ENCODE measurements around the gene USP9Y. TPM values are rescaled to one million over a fixed set of nuclear protein-coding genes. Genes with fewer than 3 reads are reported as not detected.

USP9Y gene
- total and polyA plus RNA-seq, 10 of the 15 experiments (the other 5 are each of a cell fraction or from before 2014, with no cell fraction given), result 0.08 TPM; not detected in 9

DNA sequence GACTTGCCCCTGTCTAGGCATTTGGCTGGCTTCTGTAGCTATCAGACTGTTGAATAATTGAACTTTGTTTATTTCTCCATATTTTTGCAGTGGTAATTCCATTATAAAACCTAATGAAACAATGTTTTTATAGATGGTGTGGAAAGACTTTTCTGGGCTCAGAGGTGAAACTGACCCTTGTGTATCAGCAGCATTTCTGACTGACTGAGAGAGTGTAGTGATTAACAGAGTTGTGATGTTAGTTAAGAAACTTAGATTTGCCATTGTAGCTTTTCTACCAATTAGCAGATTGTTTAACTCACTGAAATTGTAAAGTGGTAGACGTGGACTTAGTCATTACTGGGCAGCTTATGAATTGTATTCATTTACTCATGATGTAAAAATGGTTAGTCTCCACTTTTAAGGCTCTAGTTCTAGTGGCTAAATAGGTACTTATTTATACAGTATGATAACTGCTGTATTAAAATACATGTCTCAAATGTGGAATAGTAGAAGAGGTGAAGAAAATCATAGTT lies at the start of gene USP9Y (continued):
- TF ChIP-seq, protein P1, sequence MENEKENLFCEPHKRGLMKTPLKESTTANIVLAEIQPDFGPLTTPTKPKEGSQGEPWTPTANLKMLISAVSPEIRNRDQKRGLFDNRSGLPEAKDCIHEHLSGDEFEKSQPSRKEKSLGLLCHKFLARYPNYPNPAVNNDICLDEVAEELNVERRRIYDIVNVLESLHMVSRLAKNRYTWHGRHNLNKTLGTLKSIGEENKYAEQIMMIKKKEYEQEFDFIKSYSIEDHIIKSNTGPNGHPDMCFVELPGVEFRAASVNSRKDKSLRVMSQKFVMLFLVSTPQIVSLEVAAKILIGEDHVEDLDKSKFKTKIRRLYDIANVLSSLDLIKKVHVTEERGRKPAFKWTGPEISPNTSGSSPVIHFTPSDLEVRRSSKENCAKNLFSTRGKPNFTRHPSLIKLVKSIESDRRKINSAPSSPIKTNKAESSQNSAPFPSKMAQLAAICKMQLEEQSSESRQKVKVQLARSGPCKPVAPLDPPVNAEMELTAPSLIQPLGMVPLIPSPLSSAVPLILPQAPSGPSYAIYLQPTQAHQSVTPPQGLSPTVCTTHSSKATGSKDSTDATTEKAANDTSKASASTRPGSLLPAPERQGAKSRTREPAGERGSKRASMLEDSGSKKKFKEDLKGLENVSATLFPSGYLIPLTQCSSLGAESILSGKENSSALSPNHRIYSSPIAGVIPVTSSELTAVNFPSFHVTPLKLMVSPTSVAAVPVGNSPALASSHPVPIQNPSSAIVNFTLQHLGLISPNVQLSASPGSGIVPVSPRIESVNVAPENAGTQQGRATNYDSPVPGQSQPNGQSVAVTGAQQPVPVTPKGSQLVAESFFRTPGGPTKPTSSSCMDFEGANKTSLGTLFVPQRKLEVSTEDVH (IDR thresholded peaks at IDR 0.05; ENCODE audit: low read depth, partially characterized antibody), result no peak
- TF ChIP-seq EED (IDR thresholded peaks at IDR 0.05; ENCODE audit: low read depth) (no peak), ASH2L (IDR thresholded peaks at IDR 0.05; ENCODE audit: borderline replicate concordance, low read depth) (no peak), MEF2A (IDR thresholded peaks at IDR 0.05; ENCODE audit: insufficient read depth, low read depth, low read length) (no peak)
- TF ChIP-seq, protein P2, sequence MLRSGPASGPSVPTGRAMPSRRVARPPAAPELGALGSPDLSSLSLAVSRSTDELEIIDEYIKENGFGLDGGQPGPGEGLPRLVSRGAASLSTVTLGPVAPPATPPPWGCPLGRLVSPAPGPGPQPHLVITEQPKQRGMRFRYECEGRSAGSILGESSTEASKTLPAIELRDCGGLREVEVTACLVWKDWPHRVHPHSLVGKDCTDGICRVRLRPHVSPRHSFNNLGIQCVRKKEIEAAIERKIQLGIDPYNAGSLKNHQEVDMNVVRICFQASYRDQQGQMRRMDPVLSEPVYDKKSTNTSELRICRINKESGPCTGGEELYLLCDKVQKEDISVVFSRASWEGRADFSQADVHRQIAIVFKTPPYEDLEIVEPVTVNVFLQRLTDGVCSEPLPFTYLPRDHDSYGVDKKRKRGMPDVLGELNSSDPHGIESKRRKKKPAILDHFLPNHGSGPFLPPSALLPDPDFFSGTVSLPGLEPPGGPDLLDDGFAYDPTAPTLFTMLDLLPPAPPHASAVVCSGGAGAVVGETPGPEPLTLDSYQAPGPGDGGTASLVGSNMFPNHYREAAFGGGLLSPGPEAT (IDR thresholded peaks at IDR 0.05; ENCODE audit: low read depth), result no peak
- TF ChIP-seq, protein P3, sequence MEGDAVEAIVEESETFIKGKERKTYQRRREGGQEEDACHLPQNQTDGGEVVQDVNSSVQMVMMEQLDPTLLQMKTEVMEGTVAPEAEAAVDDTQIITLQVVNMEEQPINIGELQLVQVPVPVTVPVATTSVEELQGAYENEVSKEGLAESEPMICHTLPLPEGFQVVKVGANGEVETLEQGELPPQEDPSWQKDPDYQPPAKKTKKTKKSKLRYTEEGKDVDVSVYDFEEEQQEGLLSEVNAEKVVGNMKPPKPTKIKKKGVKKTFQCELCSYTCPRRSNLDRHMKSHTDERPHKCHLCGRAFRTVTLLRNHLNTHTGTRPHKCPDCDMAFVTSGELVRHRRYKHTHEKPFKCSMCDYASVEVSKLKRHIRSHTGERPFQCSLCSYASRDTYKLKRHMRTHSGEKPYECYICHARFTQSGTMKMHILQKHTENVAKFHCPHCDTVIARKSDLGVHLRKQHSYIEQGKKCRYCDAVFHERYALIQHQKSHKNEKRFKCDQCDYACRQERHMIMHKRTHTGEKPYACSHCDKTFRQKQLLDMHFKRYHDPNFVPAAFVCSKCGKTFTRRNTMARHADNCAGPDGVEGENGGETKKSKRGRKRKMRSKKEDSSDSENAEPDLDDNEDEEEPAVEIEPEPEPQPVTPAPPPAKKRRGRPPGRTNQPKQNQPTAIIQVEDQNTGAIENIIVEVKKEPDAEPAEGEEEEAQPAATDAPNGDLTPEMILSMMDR (IDR thresholded peaks at IDR 0.05 in 2 of 3, conservative IDR thresholded peaks at IDR 0.05 in 1 of 3; ENCODE audit: control insufficient read depth in 2 of 3, extremely low read depth in 1 of 3, insufficient read depth in 1 of 3, low read depth in 3 of 3, low read length in 3 of 3), result no peak

Data from GM12878 (cell line).